BJ (cell line): ENCODE data around the gene SPN. TPM values are rescaled to one million over a fixed set of nuclear protein-coding genes. Genes with fewer than 3 reads are reported as not detected.

Experiments
- CTCF ChIA-PET: fragments of 350-600 bp; formaldehyde crosslinking; extraction: SDS; loops from one replicate; lab custom pipeline; 2021; ENCODE audit warnings: antibody characterized with exemption, inconsistent platforms; lab: Yijun Ruan, JAX
- POLR2A ChIA-PET: fragments of 300-600 bp; sonication (Branson Sonifier 250); formaldehyde crosslinking; extraction: SDS; loops from one replicate; lab custom pipeline; 2021; ENCODE audit warnings: antibody characterized with exemption; lab: Charles Lee
- DNase-seq: peaks from one replicate; pipeline ENCODE4 v3.0.0-alpha.2; 2011; ENCODE audit warnings: low read depth
- H3K27me3 ChIP-seq: 2 replicates; pipeline ENCODE4 v1.6.0; 2011; ENCODE audit warnings: low read length; ENCODE audit not compliant: control insufficient read depth, insufficient read depth
- H3K36me3 ChIP-seq: 2 replicates; pipeline ENCODE4 v1.5.1; 2011; ENCODE audit warnings: low read length; ENCODE audit not compliant: control insufficient read depth, insufficient read depth
- H3K4me3 ChIP-seq: 2 replicates; pipeline ENCODE4 v1.5.1; 2011; ENCODE audit warnings: low read depth, mild to moderate bottlenecking, control low read depth, low read length
- CTCF ChIP-seq: IDR thresholded peaks from 2 replicates; pipeline ENCODE4 v1.5.1; 2011; ENCODE audit warnings: low read depth, mild to moderate bottlenecking, control low read depth, inconsistent platforms, low read length, moderate library complexity; ENCODE audit not compliant: insufficient read depth
- polyA plus RNA-seq: library from polyadenylated mRNA; depleted of rRNA; stranded (reverse); fragments of >200 nt; gene quantifications from 2 replicates; pipeline ENCODE4 v1.2.3, GENCODE V29; 2011; rRNA removed

The SPN gene
- polyA plus RNA-seq, 1 experiment: not detected

- ChIA-PET POLR2A (no interaction called here), CTCF (no interaction called here)
- no peak for TF ChIP-seq CTCF
- no peak overlapping the region for H3K4me3 ChIP-seq
- H3K36me3 ChIP-seq: no peaks in the 10 kb centered on the region
- DNase-seq: no peak
- H3K27me3 ChIP-seq: peaks cover 4% of the 10 kb centered on the region
Measured at GRCh38 chr16:29717113-29717512, 54.1 kb downstream of the SPN start.

GRCh38 chr16:29719063-29719462 lies 56.0 kb downstream of the SPN start:
- no peak for DNase-seq
- H3K27me3 ChIP-seq: peaks cover 4% of the 10 kb centered on the region
- ChIA-PET POLR2A (no interaction called here), CTCF (interaction anchor here (1.5 to 3.5 kb wide), 2 partner anchors 10 to 313 kb away, joined by 3 to 16 read pairs; no protein-coding TSS in a partner anchor)
- TF ChIP-seq CTCF: no peak
- no peaks in the 10 kb centered on the region for H3K36me3 ChIP-seq
- H3K4me3 ChIP-seq: no peak overlapping the region

Other genes starting within 250 kb of the SPN start
- gene BOLA2, start 208.9 kb upstream of the SPN start, polyA plus RNA-seq: 10.5 and 10.6 TPM in 2 replicates
- 7.6 and 10.4 TPM in 2 replicates for gene SLX1B, start 208.7 kb upstream of the SPN start, polyA plus RNA-seq
- 0.55 and 1.1 TPM in 2 replicates for gene SULT1A4, start 203.3 kb upstream of the SPN start, polyA plus RNA-seq
- gene NPIPB12, start 156.8 kb upstream of the SPN start, polyA plus RNA-seq: 4.9 and 10.2 TPM in 2 replicates
- gene QPRT, start 15.9 kb downstream of the SPN start, polyA plus RNA-seq: 4.2 and 4.7 TPM in 2 replicates
- gene C16orf54, start 82.7 kb downstream of the SPN start, polyA plus RNA-seq: not detected in 2 replicates
- not detected in 2 replicates for gene ZG16, start 115.0 kb downstream of the SPN start, polyA plus RNA-seq
- gene KIF22, start 127.5 kb downstream of the SPN start, polyA plus RNA-seq: 43.0 and 68.3 TPM in 2 replicates
- 105 and 172 TPM in 2 replicates for gene MAZ, start 143.3 kb downstream of the SPN start, polyA plus RNA-seq
- gene PRRT2, start 148.9 kb downstream of the SPN start, polyA plus RNA-seq: 4.5 and 7.6 TPM in 2 replicates
- gene PAGR1, start 152.9 kb downstream of the SPN start, polyA plus RNA-seq: 13.9 and 15.6 TPM in 2 replicates
- gene MVP, start 157.2 kb downstream of the SPN start, polyA plus RNA-seq: 219 and 368 TPM in 2 replicates
- gene CDIPT, start 200.0 kb downstream of the SPN start, polyA plus RNA-seq: 148 and 225 TPM in 2 replicates
- gene SEZ6L2, start 236.3 kb downstream of the SPN start, polyA plus RNA-seq: 8.1 and 19.3 TPM in 2 replicates
- 4.4 and 6.9 TPM in 2 replicates for gene ASPHD1, start 237.2 kb downstream of the SPN start, polyA plus RNA-seq